Measurements from ENCODE around the gene NOC2L. TPM values are rescaled to one million over a fixed set of nuclear protein-coding genes. Genes with fewer than 3 reads are reported as not detected.

The NOC2L gene
- total and polyA plus RNA-seq, 9 of the 15 experiments (the other 6 are each of a cell fraction or from before 2014, with no cell fraction given) = 4.0 to 410 (median 200) TPM

DNA sequence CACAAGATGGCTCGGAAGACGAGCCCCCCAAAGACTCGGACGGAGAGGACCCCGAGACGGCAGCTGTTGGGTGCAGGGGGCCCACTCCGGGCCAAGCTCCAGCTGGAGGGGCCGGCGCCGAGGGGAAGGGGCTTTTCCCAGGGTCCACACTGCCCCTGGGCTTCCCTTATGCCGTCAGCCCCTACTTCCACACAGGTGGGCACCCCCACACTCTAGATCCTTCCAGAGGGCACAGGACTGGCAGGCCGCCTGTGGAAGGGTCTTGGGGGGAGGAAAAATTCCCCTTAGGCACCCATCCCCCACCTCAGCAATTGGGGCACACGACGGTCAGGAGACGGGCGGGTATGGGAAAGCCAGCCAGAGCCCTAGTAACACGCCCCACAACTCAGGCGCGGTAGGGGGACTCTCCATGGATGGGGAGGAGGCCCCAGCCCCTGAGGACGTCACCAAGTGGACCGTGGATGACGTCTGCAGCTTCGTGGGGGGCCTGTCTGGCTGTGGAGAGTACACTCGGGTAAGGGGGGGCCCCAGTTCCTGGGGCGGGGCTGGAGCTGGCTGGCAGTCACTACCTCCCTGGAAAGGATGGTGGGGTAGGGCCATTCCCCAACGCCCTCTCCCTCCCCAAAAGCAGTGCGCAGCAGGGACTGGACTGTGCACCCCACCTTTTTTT is 16.1 kb downstream of the NOC2L start (continued):
- TF ChIP-seq PHTF2 (CRISPR knock-in tag; IDR thresholded peaks at IDR 0.05) (no peak), RNF2 (IDR thresholded peaks at IDR 0.05) (no peak), FOXK1 (CRISPR knock-in tag; IDR thresholded peaks at IDR 0.05; ENCODE audit: borderline replicate concordance) (no peak), ZNF197 (CRISPR knock-in tag; IDR thresholded peaks at IDR 0.05; ENCODE audit: low read depth) (no peak), ZNF766 (CRISPR knock-in tag; conservative IDR thresholded peaks at IDR 0.05) (no peak), MCM3 (IDR thresholded peaks at IDR 0.05) (no peak), HDAC3 (IDR thresholded peaks at IDR 0.05; ENCODE audit: borderline replicate concordance, partially characterized antibody) (no peak), RBFOX2 (IDR thresholded peaks at IDR 0.05; ENCODE audit: low read depth, low read length) (peak; percentile 50; the same call in 1 of the 2 replicates), POLR2AphosphoS5 (IDR thresholded peaks at IDR 0.05; ENCODE audit: control insufficient read depth, insufficient read depth, low read depth, low read length) (no peak; the same call in 1 of the 2 replicates), ZKSCAN1 (IDR thresholded peaks at IDR 0.05; ENCODE audit: low read depth, low read length) (0 out of 2 replicates have a peak, but pooled peaks have one; percentile 6), CTCFL (IDR thresholded peaks at IDR 0.05; ENCODE audit: borderline replicate concordance, insufficient read depth, low read depth, low read length, poor library complexity, severe bottlenecking) (no peak), ZSCAN32 (CRISPR knock-in tag; IDR thresholded peaks at IDR 0.05) (no peak), CHD2 (IDR thresholded peaks at IDR 0.05; ENCODE audit: low read depth, low read length) (peak; percentile 37), ZNF395 (CRISPR knock-in tag; IDR thresholded peaks at IDR 0.05) (no peak), ETV6 (IDR thresholded peaks at IDR 0.05; ENCODE audit: borderline replicate concordance in 1 of 2, low read depth in 2 of 2, low read length in 1 of 2) (no peak), ETV6 (CRISPR knock-in tag; IDR thresholded peaks at IDR 0.05; ENCODE audit: borderline replicate concordance) (no peak), POLR2AphosphoS2 (IDR thresholded peaks at IDR 0.05; ENCODE audit: low read length) (peak; percentile 88), TGIF2 (CRISPR knock-in tag; IDR thresholded peaks at IDR 0.05) (no peak), MYNN (IDR thresholded peaks at IDR 0.05) (peak; percentile 60; the same call in 1 of the 2 replicates), MYNN (CRISPR knock-in tag; IDR thresholded peaks at IDR 0.05) (no peak), POLR2G (IDR thresholded peaks at IDR 0.05; ENCODE audit: low read depth, low read length) (peak; percentile 75)
- TF ChIP-seq, protein P1, sequence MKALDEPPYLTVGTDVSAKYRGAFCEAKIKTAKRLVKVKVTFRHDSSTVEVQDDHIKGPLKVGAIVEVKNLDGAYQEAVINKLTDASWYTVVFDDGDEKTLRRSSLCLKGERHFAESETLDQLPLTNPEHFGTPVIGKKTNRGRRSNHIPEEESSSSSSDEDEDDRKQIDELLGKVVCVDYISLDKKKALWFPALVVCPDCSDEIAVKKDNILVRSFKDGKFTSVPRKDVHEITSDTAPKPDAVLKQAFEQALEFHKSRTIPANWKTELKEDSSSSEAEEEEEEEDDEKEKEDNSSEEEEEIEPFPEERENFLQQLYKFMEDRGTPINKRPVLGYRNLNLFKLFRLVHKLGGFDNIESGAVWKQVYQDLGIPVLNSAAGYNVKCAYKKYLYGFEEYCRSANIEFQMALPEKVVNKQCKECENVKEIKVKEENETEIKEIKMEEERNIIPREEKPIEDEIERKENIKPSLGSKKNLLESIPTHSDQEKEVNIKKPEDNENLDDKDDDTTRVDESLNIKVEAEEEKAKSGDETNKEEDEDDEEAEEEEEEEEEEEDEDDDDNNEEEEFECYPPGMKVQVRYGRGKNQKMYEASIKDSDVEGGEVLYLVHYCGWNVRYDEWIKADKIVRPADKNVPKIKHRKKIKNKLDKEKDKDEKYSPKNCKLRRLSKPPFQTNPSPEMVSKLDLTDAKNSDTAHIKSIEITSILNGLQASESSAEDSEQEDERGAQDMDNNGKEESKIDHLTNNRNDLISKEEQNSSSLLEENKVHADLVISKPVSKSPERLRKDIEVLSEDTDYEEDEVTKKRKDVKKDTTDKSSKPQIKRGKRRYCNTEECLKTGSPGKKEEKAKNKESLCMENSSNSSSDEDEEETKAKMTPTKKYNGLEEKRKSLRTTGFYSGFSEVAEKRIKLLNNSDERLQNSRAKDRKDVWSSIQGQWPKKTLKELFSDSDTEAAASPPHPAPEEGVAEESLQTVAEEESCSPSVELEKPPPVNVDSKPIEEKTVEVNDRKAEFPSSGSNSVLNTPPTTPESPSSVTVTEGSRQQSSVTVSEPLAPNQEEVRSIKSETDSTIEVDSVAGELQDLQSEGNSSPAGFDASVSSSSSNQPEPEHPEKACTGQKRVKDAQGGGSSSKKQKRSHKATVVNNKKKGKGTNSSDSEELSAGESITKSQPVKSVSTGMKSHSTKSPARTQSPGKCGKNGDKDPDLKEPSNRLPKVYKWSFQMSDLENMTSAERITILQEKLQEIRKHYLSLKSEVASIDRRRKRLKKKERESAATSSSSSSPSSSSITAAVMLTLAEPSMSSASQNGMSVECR (CRISPR knock-in tag; IDR thresholded peaks at IDR 0.05) = no peak
